ENCODE results near the gene MRPL55.

MRPL55 gene

GRCh38 chr1:228102791-228103620 lies 6.1 kb downstream of the MRPL55 start, which contains the start of gene C1orf35:
Gene C1orf35 (minus strand): TSS chr1:228103325. CDS start chr1:228103227, 98 bp downstream.
- DNase-seq: peak; percentile 96

- DNase-seq: peak; percentile 59
Measured at GRCh38 chr1:228101994-228102790, 6.9 kb downstream of the MRPL55 start.

- no peak for DNase-seq
Measured at GRCh38 chr1:228101614-228101993, 7.5 kb downstream of the MRPL55 start.

DNA sequence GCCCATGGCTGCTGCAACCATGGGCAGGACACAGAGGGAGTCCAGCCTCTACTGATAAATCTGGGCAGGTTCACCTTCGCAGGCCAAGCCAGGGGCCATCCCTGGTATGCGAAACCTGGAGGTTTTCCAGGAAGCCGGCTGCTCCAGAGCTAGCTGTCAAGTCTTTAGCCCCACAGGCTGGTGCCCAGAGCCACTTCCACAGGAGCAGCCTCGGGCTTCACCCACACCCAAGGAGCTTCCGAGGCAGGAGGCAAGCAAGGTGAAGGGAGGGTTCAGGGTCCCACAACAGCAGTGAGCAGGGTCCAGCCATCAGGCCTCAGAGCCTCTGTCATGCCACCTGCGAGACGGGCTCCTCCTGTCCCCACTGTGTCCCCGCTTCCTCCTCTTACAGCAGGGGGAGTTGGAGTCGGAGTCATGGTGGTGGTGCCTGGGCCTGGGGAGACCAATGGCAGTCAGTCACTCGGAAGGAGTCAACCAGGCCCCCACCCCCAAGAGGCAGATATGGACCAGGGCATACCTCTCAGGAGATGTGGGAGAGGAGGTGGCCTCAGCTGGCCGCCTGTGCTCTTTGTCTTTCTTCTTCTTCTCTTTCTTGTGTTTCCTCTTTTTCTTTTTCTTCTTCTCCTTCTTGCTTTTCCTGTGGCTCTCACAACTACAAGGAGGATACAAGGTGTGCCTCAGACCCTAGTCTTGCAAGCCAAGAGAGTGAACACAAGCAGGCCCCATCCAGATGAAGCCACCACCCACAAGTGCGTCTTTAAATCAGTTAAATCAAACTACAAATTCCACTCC lies 8.1 kb downstream of the MRPL55 start:
- DNase-seq: no peak

GRCh38 chr1:228099331-228099732 lies 9.8 kb downstream of the MRPL55 start:
- no peak for DNase-seq

GRCh38 chr1:228098323-228098931 lies 10.7 kb downstream of the MRPL55 start:
- no peak for DNase-seq

- no peak for DNase-seq
Measured at GRCh38 chr1:228097333-228098081, 11.6 kb downstream of the MRPL55 start.

GRCh38 chr1:228096416-228097332 lies 12.4 kb downstream of the MRPL55 start:
- no peak for DNase-seq

DNA sequence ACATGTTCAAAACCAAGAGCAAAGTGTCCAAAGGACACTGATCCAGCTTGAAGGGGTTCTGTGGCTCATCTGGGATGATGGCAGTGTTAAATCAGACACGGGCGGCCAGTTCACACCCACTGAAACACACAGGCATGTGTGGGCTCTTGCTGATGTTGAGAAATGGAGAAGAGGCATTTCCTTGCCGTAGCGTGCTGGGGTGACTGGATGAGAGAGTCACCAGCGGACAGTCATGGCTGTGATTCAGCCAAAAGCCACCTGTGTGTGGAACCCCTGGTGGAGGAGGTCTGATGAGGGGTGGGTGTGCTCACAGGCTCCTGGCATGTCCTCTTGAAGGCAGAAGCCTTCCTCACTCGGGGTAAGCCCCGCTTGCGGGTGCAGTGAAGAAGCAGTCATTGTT lies 13.2 kb downstream of the MRPL55 start:
- DNase-seq: no peak

GRCh38 chr1:228095161-228095560 lies 13.9 kb downstream of the MRPL55 start:
- no peak for DNase-seq

GRCh38 chr1:228094432-228095016 lies 14.6 kb downstream of the MRPL55 start:
- no peak for DNase-seq

DNA sequence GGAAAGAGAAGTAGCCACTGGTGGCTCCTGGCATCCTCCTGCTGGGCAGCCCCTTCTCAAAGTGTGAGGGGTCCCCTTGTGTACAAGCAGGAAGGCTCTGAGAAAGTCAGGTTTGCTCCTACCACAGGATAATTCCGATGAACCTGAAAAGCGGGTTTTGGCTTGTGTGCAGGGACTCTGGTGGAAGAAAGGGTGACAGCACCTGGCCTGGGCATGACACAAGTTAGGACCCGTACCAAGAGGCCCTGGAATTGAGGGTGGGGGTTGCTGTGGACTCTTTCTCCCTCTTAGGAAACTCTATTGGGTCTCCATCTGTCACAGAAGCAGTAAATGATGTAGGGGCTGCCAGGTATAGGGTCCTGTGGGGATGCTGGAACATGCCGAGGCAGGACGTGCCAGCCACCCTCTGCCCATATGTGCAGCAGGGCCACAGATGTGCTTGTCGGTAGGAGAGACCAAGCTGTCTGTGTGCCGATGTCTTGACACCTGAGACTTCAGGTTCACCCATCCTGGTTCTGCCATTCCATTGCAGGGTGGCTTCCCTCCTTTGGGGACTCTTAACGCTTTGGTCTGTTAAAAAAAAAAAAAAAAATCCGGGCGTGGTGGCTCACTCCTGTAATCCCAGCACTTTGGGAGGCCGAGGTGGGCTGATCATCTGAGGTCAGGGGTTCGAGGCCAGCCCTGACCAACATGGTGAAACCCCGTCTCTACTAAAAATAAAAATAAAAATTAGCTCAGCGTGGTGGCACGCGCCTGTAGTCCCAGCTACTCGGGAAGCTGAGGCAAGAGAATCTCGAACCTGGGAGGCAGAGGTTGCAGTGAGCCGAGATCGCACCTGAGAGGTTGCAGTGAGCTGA lies 15.8 kb downstream of the MRPL55 start:
- no peak for DNase-seq

DNA sequence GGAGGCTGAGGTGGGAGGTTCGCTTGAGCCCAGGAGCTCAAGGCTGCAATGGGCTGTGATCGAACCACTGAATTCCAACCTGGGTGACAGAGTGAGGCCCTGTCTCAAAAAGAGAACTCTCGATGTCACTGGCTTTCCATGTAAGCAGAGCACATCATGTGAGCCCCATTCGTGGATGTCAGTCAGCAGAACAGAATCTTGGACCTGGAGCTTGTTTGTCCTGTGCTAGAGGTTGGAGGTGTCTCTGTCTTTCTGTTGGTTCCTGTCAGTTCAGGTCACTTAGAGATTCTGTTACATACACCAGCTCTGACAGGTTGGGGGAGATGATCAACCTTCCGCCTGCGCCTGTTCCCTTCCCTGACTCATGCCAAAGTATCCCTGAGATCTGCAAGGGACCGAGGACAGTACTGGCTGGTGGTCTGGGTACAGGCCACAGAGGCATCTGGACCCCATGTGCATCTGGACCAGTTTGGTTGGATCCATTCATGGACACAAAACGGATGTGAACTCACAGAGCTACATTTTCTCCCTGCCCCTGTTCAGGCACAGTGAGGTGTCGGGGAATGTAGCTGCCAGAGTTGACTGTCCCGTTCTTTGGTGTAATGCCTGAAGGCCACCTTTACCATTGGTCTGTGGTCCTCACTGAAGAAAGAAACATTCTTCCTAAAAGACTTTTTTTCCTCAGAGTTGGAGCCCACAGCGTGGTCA lies 16.6 kb downstream of the MRPL55 start:
- DNase-seq: no peak

DNA sequence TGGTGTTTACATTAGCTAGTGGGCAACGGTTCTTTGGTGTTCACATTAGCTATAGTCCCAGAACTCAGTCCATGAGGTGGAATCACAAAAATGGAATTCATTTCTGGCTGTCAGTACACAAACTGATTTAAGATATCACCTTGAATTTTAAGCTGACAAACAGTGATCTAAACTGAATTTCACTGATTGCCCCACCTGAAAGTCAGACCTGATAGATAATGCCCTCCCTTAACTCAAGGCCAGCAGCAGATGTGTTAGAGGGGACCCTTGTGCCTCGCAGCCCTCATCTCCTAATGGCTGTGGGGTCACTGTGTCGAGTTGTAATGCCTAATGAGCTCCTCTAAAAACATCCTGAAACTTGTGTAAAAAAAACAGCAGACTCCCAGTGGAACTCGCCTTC lies 18.0 kb downstream of the MRPL55 start:
- no peak for DNase-seq

- DNase-seq: no peak
Measured at GRCh38 chr1:228090613-228091081, 18.5 kb downstream of the MRPL55 start.

- no peak for DNase-seq
Measured at GRCh38 chr1:228089519-228090380, 19.3 kb downstream of the MRPL55 start.

All from right kidney (tissue), 1 donor.